OCI-LY3 (cell line): ENCODE results near the gene SNRNP35.
"Not testable (repeated sequence)": the region's sequence is repeated elsewhere in the genome, so short reads cannot be mapped to it uniquely, and the experiment has no call there.

Source experiments
- H2AFZ ChIP-seq: fragments of 200-600, 300-600 bp; shearing (Covaris generic); 2 replicates; pipeline ENCODE4 v1.6.0; 2014; ENCODE audit warnings: antibody characterized with exemption, low read depth, low read length
- H3K27ac ChIP-seq: fragments of 200-600, 300-600 bp; sonication (generic); 2 replicates; pipeline ENCODE4 v1.5.1; 2014; ENCODE audit warnings: mild to moderate bottlenecking, low read length, moderate library complexity, mixed read lengths
- H3K27me3 ChIP-seq: fragments of 200-600, 300-600 bp; sonication (generic); 2 replicates; pipeline ENCODE4 v1.6.1; 2014; ENCODE audit warnings: low read depth, low read length, mixed read lengths
- H3K36me3 ChIP-seq: fragments of 200-600, 300-600 bp; sonication (generic); replicated peaks from 2 replicates; pipeline ENCODE3; 2014; ENCODE audit warnings: low read depth, low read length, mixed read lengths
- H3K4me1 ChIP-seq: fragments of 300-600, 200-600 bp; sonication (generic); 2 replicates; pipeline ENCODE4 v1.6.1; 2014; ENCODE audit warnings: low read length, mixed read lengths
- H3K4me2 ChIP-seq: fragments of 200-600, 300-600 bp; sonication (generic); 2 replicates; pipeline ENCODE4 v1.6.1; 2014; ENCODE audit warnings: low read length, mixed read lengths
- H3K4me3 ChIP-seq: fragments of 300-600, 200-600 bp; sonication (generic); 2 replicates; pipeline ENCODE4 v1.5.1; 2014; ENCODE audit warnings: antibody characterized with exemption, mild to moderate bottlenecking, low read length, moderate library complexity
- H3K79me2 ChIP-seq: fragments of 300-600, 200-600 bp; shearing (Covaris generic); 2 replicates; pipeline ENCODE4 v1.6.1; 2014; ENCODE audit warnings: mild to moderate bottlenecking, low read length, mixed read lengths
- H3K9ac ChIP-seq: fragments of 300-600, 200-600 bp; shearing (Covaris generic); 2 replicates; pipeline ENCODE4 v1.6.0; 2014; ENCODE audit warnings: mild to moderate bottlenecking, low read length, moderate library complexity
- H3K9me3 ChIP-seq: fragments of 200-600, 300-600 bp; shearing (Covaris generic); 2 replicates; pipeline ENCODE4 v1.6.1; 2014; ENCODE audit warnings: low read length, mixed read lengths; ENCODE audit not compliant: insufficient read depth
- H4K20me1 ChIP-seq: fragments of 200-600, 300-600 bp; sonication (generic); 2 replicates; pipeline ENCODE4 v1.6.1; 2016; ENCODE audit warnings: low read length, mixed read lengths; ENCODE audit not compliant: insufficient read depth
- CTCF ChIP-seq: fragments of 200-600, 300-600 bp; sonication (generic); IDR thresholded peaks from 2 replicates; pipeline ENCODE4 v1.5.1; 2014; ENCODE audit warnings: antibody characterized with exemption, low read length, low read depth
- EZH2phosphoT487 ChIP-seq: fragments of 200-600 bp; shearing (Covaris generic); IDR thresholded peaks from 2 replicates; pipeline ENCODE4 v1.6.1; 2018; ENCODE audit warnings: antibody characterized with exemption, mixed run types, low read depth

The SNRNP35 gene

GRCh38 chr12:123421314-123421713 lies 36.6 kb upstream of the SNRNP35 start:
- peaks cover 26% of the 10 kb centered on the region for H3K36me3 ChIP-seq
- peaks cover 6% of the 10 kb centered on the region for H3K79me2 ChIP-seq
- no peak overlapping the region for H3K27ac ChIP-seq
- no peaks in the 10 kb centered on the region for H3K27me3 ChIP-seq
- H3K9ac ChIP-seq: no peak overlapping the region
- H3K4me2 ChIP-seq: no peak overlapping the region
- no peak overlapping the region for H3K4me3 ChIP-seq
- H4K20me1 ChIP-seq: no peaks in the 10 kb centered on the region
- H3K9me3 ChIP-seq: no peaks in the 10 kb centered on the region
- H3K4me1 ChIP-seq: peaks cover 2% of the 10 kb centered on the region
- H2AFZ ChIP-seq: no peak overlapping the region
- TF ChIP-seq EZH2phosphoT487 (no peak), CTCF (no peak)

- Histone ChIP-seq H3K4me2 (peak overlapping the region; percentile 89), H3K27ac (peak overlapping the region; percentile 99), H3K4me1 (peaks cover 41% of the 10 kb centered on the region), H3K27me3 (no peaks in the 10 kb centered on the region), H3K36me3 (peaks cover 43% of the 10 kb centered on the region), H3K9me3 (peaks cover 6% of the 10 kb centered on the region; the same call in 1 of the 2 replicates), H3K79me2 (peaks cover 34% of the 10 kb centered on the region), H3K4me3 (peak overlapping the region; percentile 55), H4K20me1 (no peaks in the 10 kb centered on the region), H2AFZ (no peak overlapping the region), H3K9ac (peak overlapping the region; percentile 65)
- TF ChIP-seq EZH2phosphoT487 (no peak), CTCF (no peak)
These were observed 30.7 kb upstream of the SNRNP35 start for GRCh38 chr12:123427036-123427769.

DNA sequence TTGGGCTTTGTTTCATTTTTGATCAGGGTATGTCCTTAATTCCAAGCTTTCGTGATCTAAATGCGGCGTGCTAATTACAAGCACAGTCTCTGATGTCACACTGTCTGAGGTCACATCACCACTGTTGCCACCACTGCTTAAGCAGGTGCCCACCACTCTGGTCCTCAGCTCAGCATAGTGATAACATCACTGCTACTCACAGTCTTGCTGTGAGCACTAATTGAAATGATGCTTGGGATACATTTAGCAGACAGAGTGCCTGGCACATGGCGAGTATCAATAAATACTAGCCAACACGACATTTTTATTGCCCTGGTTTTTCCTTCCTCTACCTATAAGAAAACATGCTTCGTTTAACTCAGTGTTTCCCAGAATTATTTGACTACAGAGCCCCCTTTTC lies 29.3 kb upstream of the SNRNP35 start:
- TF ChIP-seq CTCF: no peak
- no peak for TF ChIP-seq EZH2phosphoT487
- H3K4me1 ChIP-seq: peaks cover 55% of the 10 kb centered on the region
- H2AFZ ChIP-seq: no peak overlapping the region
- H3K27ac ChIP-seq: peak overlapping the region; percentile 99
- H3K27me3 ChIP-seq: no peaks in the 10 kb centered on the region
- no peaks in the 10 kb centered on the region for H4K20me1 ChIP-seq
- peaks cover 6% of the 10 kb centered on the region; the same call in 1 of the 2 replicates for H3K9me3 ChIP-seq
- peak overlapping the region; percentile 55; the same call in 1 of the 2 replicates for H3K4me3 ChIP-seq
- peaks cover 39% of the 10 kb centered on the region for H3K36me3 ChIP-seq
- H3K79me2 ChIP-seq: peaks cover 48% of the 10 kb centered on the region
- no peak overlapping the region for H3K9ac ChIP-seq
- H3K4me2 ChIP-seq: peak overlapping the region; percentile 89

GRCh38 chr12:123429101-123429500 lies 28.8 kb upstream of the SNRNP35 start:
- H3K4me3 ChIP-seq, H3K4me2 ChIP-seq, H3K9ac ChIP-seq, H2AFZ ChIP-seq, H4K20me1 ChIP-seq, H3K27me3 ChIP-seq, H3K9me3 ChIP-seq: not testable (repeated sequence)
- Histone ChIP-seq H3K27ac (peak overlapping the region; percentile 99), H3K79me2 (peaks cover 53% of the 10 kb centered on the region), H3K36me3 (peaks cover 39% of the 10 kb centered on the region), H3K4me1 (peaks cover 60% of the 10 kb centered on the region)

- H3K79me2 ChIP-seq: peaks cover 67% of the 10 kb centered on the region
- H3K36me3 ChIP-seq: peaks cover 40% of the 10 kb centered on the region
- H3K9ac ChIP-seq: peak overlapping the region; percentile 42
- H2AFZ ChIP-seq, H3K27me3 ChIP-seq, H3K9me3 ChIP-seq, H4K20me1 ChIP-seq: not testable (repeated sequence)
- peak overlapping the region; percentile 77 for H3K4me2 ChIP-seq
- peak overlapping the region; percentile 66 for H3K4me3 ChIP-seq
- peaks cover 63% of the 10 kb centered on the region for H3K4me1 ChIP-seq
- H3K27ac ChIP-seq: peak overlapping the region; percentile 73
These were observed 25.8 kb upstream of the SNRNP35 start for GRCh38 chr12:123431951-123432817.
